ENCODE measurements around the gene TGFBR2.

DNA sequence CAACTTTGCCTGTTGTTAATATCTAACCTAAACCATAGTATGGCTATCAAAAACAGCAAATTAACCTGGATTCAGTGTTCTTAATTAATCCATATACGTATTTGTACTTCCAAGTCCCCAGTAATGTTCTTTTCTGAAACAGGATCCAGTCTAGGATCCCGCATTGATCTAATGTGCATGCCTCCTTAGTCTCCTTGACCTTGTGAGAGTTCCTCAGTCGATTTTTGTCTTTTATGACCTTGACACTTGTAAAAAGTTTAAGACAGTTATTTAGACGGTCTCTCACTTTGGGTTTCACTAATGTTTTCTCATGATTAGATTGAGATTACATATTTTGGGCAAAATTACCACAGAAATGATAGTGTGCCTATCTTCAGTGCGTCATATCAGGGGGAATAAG is 69.4 kb downstream of the TGFBR2 start:
- TF ChIP-seq CTCF (IDR thresholded peaks at IDR 0.05) (no peak), POLR2A (IDR thresholded peaks at IDR 0.05) (no peak)

Measured in esophagus squamous epithelium (tissue), 4 donors.